ENCODE results near the gene OAS3. TPM values are rescaled to one million over a fixed set of nuclear protein-coding genes. Genes with fewer than 3 reads are reported as not detected.
A peak's percentile ranks its signal among the peaks of the same experiment; 100 is the strongest.

Gene OAS3, protein sequence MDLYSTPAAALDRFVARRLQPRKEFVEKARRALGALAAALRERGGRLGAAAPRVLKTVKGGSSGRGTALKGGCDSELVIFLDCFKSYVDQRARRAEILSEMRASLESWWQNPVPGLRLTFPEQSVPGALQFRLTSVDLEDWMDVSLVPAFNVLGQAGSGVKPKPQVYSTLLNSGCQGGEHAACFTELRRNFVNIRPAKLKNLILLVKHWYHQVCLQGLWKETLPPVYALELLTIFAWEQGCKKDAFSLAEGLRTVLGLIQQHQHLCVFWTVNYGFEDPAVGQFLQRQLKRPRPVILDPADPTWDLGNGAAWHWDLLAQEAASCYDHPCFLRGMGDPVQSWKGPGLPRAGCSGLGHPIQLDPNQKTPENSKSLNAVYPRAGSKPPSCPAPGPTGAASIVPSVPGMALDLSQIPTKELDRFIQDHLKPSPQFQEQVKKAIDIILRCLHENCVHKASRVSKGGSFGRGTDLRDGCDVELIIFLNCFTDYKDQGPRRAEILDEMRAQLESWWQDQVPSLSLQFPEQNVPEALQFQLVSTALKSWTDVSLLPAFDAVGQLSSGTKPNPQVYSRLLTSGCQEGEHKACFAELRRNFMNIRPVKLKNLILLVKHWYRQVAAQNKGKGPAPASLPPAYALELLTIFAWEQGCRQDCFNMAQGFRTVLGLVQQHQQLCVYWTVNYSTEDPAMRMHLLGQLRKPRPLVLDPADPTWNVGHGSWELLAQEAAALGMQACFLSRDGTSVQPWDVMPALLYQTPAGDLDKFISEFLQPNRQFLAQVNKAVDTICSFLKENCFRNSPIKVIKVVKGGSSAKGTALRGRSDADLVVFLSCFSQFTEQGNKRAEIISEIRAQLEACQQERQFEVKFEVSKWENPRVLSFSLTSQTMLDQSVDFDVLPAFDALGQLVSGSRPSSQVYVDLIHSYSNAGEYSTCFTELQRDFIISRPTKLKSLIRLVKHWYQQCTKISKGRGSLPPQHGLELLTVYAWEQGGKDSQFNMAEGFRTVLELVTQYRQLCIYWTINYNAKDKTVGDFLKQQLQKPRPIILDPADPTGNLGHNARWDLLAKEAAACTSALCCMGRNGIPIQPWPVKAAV
- polyA plus RNA-seq (2012; rRNA removed), result 3.0 TPM in 2 replicates
- 1.7 and 2.7 TPM in 2 replicates for polyA plus RNA-seq (2012; cell fraction: cytosol; rRNA removed)
- polyA plus RNA-seq (2012; cell fraction: nucleus; rRNA removed), result 2.9 and 3.3 TPM in 2 replicates

DNA sequence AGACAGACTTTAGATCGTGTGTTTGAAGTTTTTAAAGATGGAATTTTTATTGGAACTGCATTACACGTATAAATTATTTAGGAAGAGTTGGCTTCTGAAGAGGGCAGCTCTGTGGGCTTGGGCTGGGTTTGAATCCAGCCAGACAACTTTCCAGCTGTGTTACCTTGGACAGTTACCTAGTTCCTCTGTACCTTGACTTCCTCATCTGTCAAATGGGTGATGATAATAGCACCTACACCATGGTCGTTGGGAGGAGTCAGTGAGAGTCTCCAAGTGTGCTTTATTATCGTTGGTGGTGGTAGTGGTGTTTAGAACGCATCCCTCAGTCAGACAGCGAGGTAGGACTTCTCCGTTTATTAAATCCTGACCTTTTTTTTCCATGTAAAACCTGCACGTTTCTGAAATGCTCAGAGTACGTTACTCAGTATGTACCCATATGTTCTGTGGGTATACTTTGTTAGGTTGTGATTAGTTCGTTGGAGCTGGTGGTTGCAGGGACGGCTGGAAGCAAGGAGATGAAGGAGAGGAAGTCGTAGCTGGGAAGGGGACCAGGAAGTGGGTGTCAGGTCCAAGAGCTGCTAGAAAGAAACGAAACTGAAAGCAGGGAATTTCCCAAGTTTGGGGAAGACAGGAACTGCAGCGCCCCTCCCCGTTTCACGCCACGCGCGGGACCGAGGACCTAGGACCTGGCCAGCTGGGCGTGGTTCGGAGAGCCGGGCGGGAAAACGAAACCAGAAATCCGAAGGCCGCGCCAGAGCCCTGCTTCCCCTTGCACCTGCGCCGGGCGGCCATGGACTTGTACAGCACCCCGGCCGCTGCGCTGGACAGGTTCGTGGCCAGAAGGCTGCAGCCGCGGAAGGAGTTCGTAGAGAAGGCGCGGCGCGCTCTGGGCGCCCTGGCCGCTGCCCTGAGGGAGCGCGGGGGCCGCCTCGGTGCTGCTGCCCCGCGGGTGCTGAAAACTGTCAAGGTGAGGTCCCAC is at the start of gene OAS3:
OAS3 (plus strand) TSS at position 734 of the 979 bp plus-strand sequence; CDS start at position 791, 57 bp downstream.
- Histone ChIP-seq H3K27me3 (ENCODE audit: insufficient read depth) (no peaks in the 10 kb centered on the region), H3K4me1 (ENCODE audit: control insufficient read depth in 1 of 2, insufficient read depth in 2 of 2, low read depth in 1 of 2, low read length in 1 of 2) (peaks cover 0 to 23% of the 10 kb centered on the region in 2 experiments; a peak in 2 of 4 replicates), H2AFZ (ENCODE audit: low read depth) (peak within 1 kb of the TSS; percentile 94; the same call in 1 of the 2 replicates), H3K4me3 (ENCODE audit: low read depth in 2 of 2, low read length in 1 of 2) (peak within 1 kb of the TSS; percentile 59 to 71), H3K9ac (peak within 1 kb of the TSS; percentile 48; the same call in 1 of the 2 replicates), H3K9me3 (no peaks in the 10 kb centered on the region), H3F3A (replicated peaks; ENCODE audit: insufficient read depth) (no peaks in the 10 kb centered on the region), H4K20me1 (ENCODE audit: insufficient read depth) (no peaks in the 10 kb centered on the region), H3K9me2 (no peaks in the 10 kb centered on the region), H3K27ac (ENCODE audit: low read depth in 2 of 2, low read length in 1 of 2) (peak within 1 kb of the TSS in 1 of 2 experiments; percentile 65; a peak in 2 of 4 replicates), H3K4me2 (peak within 1 kb of the TSS; percentile 94), H3K79me2 (ENCODE audit: insufficient read depth) (no peaks in the 10 kb centered on the region), H3K36me3 (replicated peaks in 1 of 2; ENCODE audit: control insufficient read depth in 1 of 2, insufficient read depth in 2 of 2, low read length in 1 of 2) (no peaks in the 10 kb centered on the region)
- CTCF ChIA-PET, result interaction anchor here (0.8 kb wide), 1 partner anchor 31 kb away, joined by 3 read pairs; no protein-coding TSS in a partner anchor
- 37% methylated on average over 23 of the region's 50 CpGs for WGBS (ENCODE audit: low lambda C conversion rate)
- peak; percentile 78 for DNase-seq
- POLR2A ChIA-PET, result interaction anchor here (0.8 to 1.0 kb wide), 2 partner anchors 20 to 29 kb away, joined by 3 read pairs; no protein-coding TSS in a partner anchor
- TF ChIP-seq TCF12 (IDR thresholded peaks at IDR 0.05) (no peak), JUND (IDR thresholded peaks at IDR 0.05) (no peak), RCOR1 (IDR thresholded peaks at IDR 0.05; ENCODE audit: low read length) (no peak), MXI1 (IDR thresholded peaks at IDR 0.05; ENCODE audit: low read depth, low read length) (peak; percentile 20; the same call in 1 of the 2 replicates), RAD21 (IDR thresholded peaks at IDR 0.05; ENCODE audit: low read length) (no peak), FOXJ3 (CRISPR knock-in tag; IDR thresholded peaks at IDR 0.05) (0 out of 2 replicates have a peak, but pooled peaks have one; percentile 22), NRF1 (IDR thresholded peaks at IDR 0.05; ENCODE audit: low read depth, low read length) (peak; percentile 3; the same call in 1 of the 2 replicates), FOSL2 (IDR thresholded peaks at IDR 0.05; ENCODE audit: borderline replicate concordance, low read depth) (no peak), CHD2 (IDR thresholded peaks at IDR 0.05; ENCODE audit: low read length, partially characterized antibody) (no peak), NFIC (IDR thresholded peaks at IDR 0.05; ENCODE audit: borderline replicate concordance) (no peak), RFX5 (IDR thresholded peaks at IDR 0.05; ENCODE audit: low read length) (no peak)
- TF ChIP-seq, protein P1, sequence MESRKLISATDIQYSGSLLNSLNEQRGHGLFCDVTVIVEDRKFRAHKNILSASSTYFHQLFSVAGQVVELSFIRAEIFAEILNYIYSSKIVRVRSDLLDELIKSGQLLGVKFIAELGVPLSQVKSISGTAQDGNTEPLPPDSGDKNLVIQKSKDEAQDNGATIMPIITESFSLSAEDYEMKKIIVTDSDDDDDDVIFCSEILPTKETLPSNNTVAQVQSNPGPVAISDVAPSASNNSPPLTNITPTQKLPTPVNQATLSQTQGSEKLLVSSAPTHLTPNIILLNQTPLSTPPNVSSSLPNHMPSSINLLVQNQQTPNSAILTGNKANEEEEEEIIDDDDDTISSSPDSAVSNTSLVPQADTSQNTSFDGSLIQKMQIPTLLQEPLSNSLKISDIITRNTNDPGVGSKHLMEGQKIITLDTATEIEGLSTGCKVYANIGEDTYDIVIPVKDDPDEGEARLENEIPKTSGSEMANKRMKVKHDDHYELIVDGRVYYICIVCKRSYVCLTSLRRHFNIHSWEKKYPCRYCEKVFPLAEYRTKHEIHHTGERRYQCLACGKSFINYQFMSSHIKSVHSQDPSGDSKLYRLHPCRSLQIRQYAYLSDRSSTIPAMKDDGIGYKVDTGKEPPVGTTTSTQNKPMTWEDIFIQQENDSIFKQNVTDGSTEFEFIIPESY (IDR thresholded peaks at IDR 0.05; ENCODE audit: borderline replicate concordance, low read depth), result no peak
- TF ChIP-seq, protein P2, sequence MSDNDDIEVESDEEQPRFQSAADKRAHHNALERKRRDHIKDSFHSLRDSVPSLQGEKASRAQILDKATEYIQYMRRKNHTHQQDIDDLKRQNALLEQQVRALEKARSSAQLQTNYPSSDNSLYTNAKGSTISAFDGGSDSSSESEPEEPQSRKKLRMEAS (IDR thresholded peaks at IDR 0.05; ENCODE audit: low read depth), result no peak
- TF ChIP-seq, protein P3, sequence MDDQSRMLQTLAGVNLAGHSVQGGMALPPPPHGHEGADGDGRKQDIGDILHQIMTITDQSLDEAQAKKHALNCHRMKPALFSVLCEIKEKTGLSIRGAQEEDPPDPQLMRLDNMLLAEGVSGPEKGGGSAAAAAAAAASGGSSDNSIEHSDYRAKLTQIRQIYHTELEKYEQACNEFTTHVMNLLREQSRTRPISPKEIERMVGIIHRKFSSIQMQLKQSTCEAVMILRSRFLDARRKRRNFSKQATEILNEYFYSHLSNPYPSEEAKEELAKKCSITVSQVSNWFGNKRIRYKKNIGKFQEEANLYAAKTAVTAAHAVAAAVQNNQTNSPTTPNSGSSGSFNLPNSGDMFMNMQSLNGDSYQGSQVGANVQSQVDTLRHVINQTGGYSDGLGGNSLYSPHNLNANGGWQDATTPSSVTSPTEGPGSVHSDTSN (IDR thresholded peaks at IDR 0.05), result no peak
- TF ChIP-seq, protein P4, sequence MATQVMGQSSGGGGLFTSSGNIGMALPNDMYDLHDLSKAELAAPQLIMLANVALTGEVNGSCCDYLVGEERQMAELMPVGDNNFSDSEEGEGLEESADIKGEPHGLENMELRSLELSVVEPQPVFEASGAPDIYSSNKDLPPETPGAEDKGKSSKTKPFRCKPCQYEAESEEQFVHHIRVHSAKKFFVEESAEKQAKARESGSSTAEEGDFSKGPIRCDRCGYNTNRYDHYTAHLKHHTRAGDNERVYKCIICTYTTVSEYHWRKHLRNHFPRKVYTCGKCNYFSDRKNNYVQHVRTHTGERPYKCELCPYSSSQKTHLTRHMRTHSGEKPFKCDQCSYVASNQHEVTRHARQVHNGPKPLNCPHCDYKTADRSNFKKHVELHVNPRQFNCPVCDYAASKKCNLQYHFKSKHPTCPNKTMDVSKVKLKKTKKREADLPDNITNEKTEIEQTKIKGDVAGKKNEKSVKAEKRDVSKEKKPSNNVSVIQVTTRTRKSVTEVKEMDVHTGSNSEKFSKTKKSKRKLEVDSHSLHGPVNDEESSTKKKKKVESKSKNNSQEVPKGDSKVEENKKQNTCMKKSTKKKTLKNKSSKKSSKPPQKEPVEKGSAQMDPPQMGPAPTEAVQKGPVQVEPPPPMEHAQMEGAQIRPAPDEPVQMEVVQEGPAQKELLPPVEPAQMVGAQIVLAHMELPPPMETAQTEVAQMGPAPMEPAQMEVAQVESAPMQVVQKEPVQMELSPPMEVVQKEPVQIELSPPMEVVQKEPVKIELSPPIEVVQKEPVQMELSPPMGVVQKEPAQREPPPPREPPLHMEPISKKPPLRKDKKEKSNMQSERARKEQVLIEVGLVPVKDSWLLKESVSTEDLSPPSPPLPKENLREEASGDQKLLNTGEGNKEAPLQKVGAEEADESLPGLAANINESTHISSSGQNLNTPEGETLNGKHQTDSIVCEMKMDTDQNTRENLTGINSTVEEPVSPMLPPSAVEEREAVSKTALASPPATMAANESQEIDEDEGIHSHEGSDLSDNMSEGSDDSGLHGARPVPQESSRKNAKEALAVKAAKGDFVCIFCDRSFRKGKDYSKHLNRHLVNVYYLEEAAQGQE (IDR thresholded peaks at IDR 0.05; ENCODE audit: low read depth, low read length), result peak; percentile 70; the same call in 1 of the 2 replicates
- TF ChIP-seq, protein P5, sequence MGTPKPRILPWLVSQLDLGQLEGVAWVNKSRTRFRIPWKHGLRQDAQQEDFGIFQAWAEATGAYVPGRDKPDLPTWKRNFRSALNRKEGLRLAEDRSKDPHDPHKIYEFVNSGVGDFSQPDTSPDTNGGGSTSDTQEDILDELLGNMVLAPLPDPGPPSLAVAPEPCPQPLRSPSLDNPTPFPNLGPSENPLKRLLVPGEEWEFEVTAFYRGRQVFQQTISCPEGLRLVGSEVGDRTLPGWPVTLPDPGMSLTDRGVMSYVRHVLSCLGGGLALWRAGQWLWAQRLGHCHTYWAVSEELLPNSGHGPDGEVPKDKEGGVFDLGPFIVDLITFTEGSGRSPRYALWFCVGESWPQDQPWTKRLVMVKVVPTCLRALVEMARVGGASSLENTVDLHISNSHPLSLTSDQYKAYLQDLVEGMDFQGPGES (IDR thresholded peaks at IDR 0.05; ENCODE audit: low read depth, low read length), result no peak
